Testis (tissue), 2 donors: ENCODE results near the gene SF3B4.
"Not testable (repeated sequence)": the region's sequence is repeated elsewhere in the genome, so short reads cannot be mapped to it uniquely, and the experiment has no call there.

Experiments used
- POLR2A ChIP-seq: fragments of 450-650 bp; IDR thresholded peaks from one replicate; pipeline ENCODE4 v1.6.1; 2017; ENCODE audit warnings: antibody characterized with exemption, mild to moderate bottlenecking, moderate library complexity
- TF ChIP-seq, protein P1 (sequence below), 3 experiments: fragments of 450-650 bp in 2 of 3; fragments of 200-600 bp in 1 of 3; sonication (generic) in 1 of 3; IDR thresholded peaks; one replicate each; pipeline ENCODE4 v1.5.1; 2016 to 2019; ENCODE audit warnings: antibody characterized with exemption in 3 of 3, mild to moderate bottlenecking in 2 of 3, moderate library complexity in 1 of 3

DNA sequence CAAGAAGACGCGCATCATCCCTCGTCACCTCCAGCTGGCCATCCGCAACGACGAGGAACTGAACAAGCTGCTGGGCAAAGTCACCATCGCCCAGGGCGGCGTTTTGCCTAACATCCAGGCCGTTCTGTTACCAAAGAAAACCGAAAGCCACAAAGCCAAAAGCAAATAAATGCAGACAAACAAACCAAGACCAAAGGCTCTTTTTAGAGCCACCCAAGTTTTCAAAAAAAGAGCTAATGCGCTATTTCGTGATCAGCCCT lies 40.5 kb downstream of the SF3B4 start:
- TF ChIP-seq, protein P1, sequence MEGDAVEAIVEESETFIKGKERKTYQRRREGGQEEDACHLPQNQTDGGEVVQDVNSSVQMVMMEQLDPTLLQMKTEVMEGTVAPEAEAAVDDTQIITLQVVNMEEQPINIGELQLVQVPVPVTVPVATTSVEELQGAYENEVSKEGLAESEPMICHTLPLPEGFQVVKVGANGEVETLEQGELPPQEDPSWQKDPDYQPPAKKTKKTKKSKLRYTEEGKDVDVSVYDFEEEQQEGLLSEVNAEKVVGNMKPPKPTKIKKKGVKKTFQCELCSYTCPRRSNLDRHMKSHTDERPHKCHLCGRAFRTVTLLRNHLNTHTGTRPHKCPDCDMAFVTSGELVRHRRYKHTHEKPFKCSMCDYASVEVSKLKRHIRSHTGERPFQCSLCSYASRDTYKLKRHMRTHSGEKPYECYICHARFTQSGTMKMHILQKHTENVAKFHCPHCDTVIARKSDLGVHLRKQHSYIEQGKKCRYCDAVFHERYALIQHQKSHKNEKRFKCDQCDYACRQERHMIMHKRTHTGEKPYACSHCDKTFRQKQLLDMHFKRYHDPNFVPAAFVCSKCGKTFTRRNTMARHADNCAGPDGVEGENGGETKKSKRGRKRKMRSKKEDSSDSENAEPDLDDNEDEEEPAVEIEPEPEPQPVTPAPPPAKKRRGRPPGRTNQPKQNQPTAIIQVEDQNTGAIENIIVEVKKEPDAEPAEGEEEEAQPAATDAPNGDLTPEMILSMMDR (IDR thresholded peaks at IDR 0.05) = not testable (repeated sequence)
- not testable (repeated sequence) for TF ChIP-seq POLR2A
